Keratinocyte (primary cell): Measurements from ENCODE around the gene ASB12. TPM values are rescaled to one million over a fixed set of nuclear protein-coding genes. Genes with fewer than 3 reads are reported as not detected.

Experiments
- DNase-seq: peaks from one replicate; pipeline ENCODE4 v3.0.0-alpha.2; 2011; ENCODE audit warnings: low read depth, missing footprints, low spot score
- FAIRE-seq: peaks from 2 replicates; lab custom pipeline; 2011; peaks lifted over from hg19 to GRCh38; lab: Jason Lieb, UNC
- H2AFZ ChIP-seq: 2 replicates; pipeline ENCODE4 v1.6.0; 2012; ENCODE audit warnings: low read length, control low read depth, inconsistent platforms; ENCODE audit not compliant: control insufficient read depth
- H3K27ac ChIP-seq: 2 replicates; pipeline ENCODE4 v1.5.1; 2011; ENCODE audit warnings: low read length; ENCODE audit not compliant: control insufficient read depth, insufficient read depth
- H3K27me3 ChIP-seq: 3 replicates; pipeline ENCODE4 v1.6.0; 2011; ENCODE audit warnings: low read length; ENCODE audit not compliant: control insufficient read depth, insufficient read depth; ENCODE audit errors: extremely low read depth
- H3K36me3 ChIP-seq, 2 experiments: 2 replicates in 1 of 2; 3 replicates in 1 of 2; pipeline ENCODE4 v1.5.1; 2011; ENCODE audit warnings: low read length in 2 of 2, mild to moderate bottlenecking in 1 of 2; ENCODE audit not compliant: control insufficient read depth in 2 of 2, insufficient read depth in 2 of 2; ENCODE audit errors: extremely low read depth in 1 of 2
- H3K4me1 ChIP-seq: 3 replicates; pipeline ENCODE4 v1.5.1; 2011; ENCODE audit warnings: low read length; ENCODE audit not compliant: control insufficient read depth, insufficient read depth; ENCODE audit errors: extremely low read depth
- H3K4me2 ChIP-seq: 3 replicates; pipeline ENCODE4 v1.6.0; 2011; ENCODE audit warnings: low read depth, low read length; ENCODE audit not compliant: control insufficient read depth, insufficient read depth; ENCODE audit errors: extremely low read depth
- H3K4me3 ChIP-seq, 3 experiments: fragments of 200-600 bp in 1 of 3; sonication (generic) in 1 of 3; 2 replicates in 2 of 3; 3 replicates in 1 of 3; pipeline ENCODE4 v1.5.1; 2011 to 2016; ENCODE audit warnings: low read length in 3 of 3, mild to moderate bottlenecking in 3 of 3, control low read depth in 2 of 3, inconsistent platforms in 1 of 3, low read depth in 1 of 3, mixed read lengths in 1 of 3, mixed run types in 1 of 3, moderate library complexity in 1 of 3; ENCODE audit not compliant: control insufficient read depth in 2 of 3, insufficient read depth in 2 of 3; ENCODE audit errors: extremely low read depth in 1 of 3
- H3K79me2 ChIP-seq: 2 replicates; pipeline ENCODE4 v1.6.0; 2012; ENCODE audit warnings: low read length; ENCODE audit not compliant: control insufficient read depth, insufficient read depth
- H3K9ac ChIP-seq: 3 replicates; pipeline ENCODE4 v1.6.0; 2011; ENCODE audit warnings: low read length; ENCODE audit not compliant: control insufficient read depth, insufficient read depth; ENCODE audit errors: extremely low read depth
- H3K9me1 ChIP-seq: 3 replicates; pipeline ENCODE4 v1.6.0; 2011; ENCODE audit warnings: low read length; ENCODE audit not compliant: control insufficient read depth, insufficient read depth; ENCODE audit errors: extremely low read depth
- H3K9me3 ChIP-seq: 2 replicates; pipeline ENCODE4 v1.5.1; 2012; ENCODE audit warnings: low read depth, low read length; ENCODE audit not compliant: control insufficient read depth
- H4K20me1 ChIP-seq: 3 replicates; pipeline ENCODE4 v1.6.0; 2011; ENCODE audit warnings: low read length; ENCODE audit not compliant: control insufficient read depth, insufficient read depth; ENCODE audit errors: extremely low read depth
- EZH2 ChIP-seq: IDR thresholded peaks from one replicate; pipeline ENCODE4 v1.6.1; 2012; ENCODE audit warnings: inconsistent platforms, mild to moderate bottlenecking, low read length, moderate library complexity
- dilution Hi-C: fragments of 300-500 bp; cut with MboI; formaldehyde crosslinking; loops from one replicate; pipeline ENCODE4 v1.7.0; 2020; ENCODE audit warnings: low sequenced_read_pairs; ENCODE audit not compliant: extremely low pct_ligation_motif_present
- polyA plus RNA-seq, 5 experiments: library from polyadenylated mRNA; depleted of rRNA in 3 of 5; stranded (reverse) in 3 of 5; stranded (forward) in 1 of 5; unstranded in 1 of 5; fragments of >200 nt; gene quantifications; 1 replicate in 1 of 5; 2 replicates in 3 of 5; 3 replicates in 1 of 5; pipeline versions ENCODE4 v1.2.1 to v1.2.3, GENCODE V29; 2011 to 2012; ENCODE audit warnings: missing spikeins in 2 of 5, low read depth in 1 of 5, low replicate concordance in 1 of 5
- TF ChIP-seq, protein P1 (sequence below), 3 experiments: IDR thresholded peaks in 1 of 3; conservative IDR thresholded peaks in 1 of 3; optimal IDR thresholded peaks in 1 of 3; 2 replicates in 2 of 3; 3 replicates in 1 of 3; pipeline versions ENCODE3 to v1.5.1; 2011; ENCODE audit warnings: low read length in 3 of 3, mild to moderate bottlenecking in 3 of 3, moderate library complexity in 2 of 3, control low read depth in 1 of 3, inconsistent platforms in 1 of 3; ENCODE audit not compliant: insufficient read depth in 2 of 3; ENCODE audit errors: extremely low read depth in 1 of 3

The ASB12 gene
- polyA plus RNA-seq, 1 donor (not counting 4 experiments of a cell fraction or from before 2014, with no cell fraction given) = not detected

DNA sequence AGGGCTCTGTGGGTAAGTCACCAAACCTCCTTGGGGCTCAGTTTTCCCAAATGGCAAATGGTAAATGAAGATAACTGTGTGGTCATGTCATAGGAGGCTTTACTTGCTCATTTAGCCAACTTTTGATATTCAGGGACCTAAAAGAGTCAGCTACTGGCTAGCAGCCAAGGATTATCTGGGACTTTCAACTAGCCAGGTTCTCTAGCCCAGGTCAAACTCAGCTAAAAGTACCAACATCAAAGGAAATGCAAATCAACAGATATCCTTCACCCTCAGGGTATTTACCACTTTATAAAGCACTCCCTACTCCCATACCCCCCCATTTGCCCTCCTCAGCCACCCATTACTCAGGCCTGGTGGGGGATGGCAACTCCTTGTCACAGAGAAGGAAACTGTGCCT lies 32.4 kb downstream of the ASB12 start:
- no peaks in the 10 kb centered on the region for H3K36me3 ChIP-seq
- no peak overlapping the region for H3K4me3 ChIP-seq
- no peak for DNase-seq
- no peaks in the 10 kb centered on the region for H3K9me3 ChIP-seq
- no peaks in the 10 kb centered on the region for H3K27me3 ChIP-seq
- no peak overlapping the region for H3K27ac ChIP-seq
- H3K4me1 ChIP-seq = no peaks in the 10 kb centered on the region
- TF ChIP-seq EZH2 = no peak
- TF ChIP-seq, protein P1, sequence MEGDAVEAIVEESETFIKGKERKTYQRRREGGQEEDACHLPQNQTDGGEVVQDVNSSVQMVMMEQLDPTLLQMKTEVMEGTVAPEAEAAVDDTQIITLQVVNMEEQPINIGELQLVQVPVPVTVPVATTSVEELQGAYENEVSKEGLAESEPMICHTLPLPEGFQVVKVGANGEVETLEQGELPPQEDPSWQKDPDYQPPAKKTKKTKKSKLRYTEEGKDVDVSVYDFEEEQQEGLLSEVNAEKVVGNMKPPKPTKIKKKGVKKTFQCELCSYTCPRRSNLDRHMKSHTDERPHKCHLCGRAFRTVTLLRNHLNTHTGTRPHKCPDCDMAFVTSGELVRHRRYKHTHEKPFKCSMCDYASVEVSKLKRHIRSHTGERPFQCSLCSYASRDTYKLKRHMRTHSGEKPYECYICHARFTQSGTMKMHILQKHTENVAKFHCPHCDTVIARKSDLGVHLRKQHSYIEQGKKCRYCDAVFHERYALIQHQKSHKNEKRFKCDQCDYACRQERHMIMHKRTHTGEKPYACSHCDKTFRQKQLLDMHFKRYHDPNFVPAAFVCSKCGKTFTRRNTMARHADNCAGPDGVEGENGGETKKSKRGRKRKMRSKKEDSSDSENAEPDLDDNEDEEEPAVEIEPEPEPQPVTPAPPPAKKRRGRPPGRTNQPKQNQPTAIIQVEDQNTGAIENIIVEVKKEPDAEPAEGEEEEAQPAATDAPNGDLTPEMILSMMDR (optimal IDR thresholded peaks at IDR 0.05 in 1 of 3, IDR thresholded peaks at IDR 0.05 in 1 of 3, conservative IDR thresholded peaks at IDR 0.05 in 1 of 3; ENCODE audit: extremely low read depth in 1 of 3, insufficient read depth in 2 of 3, low read length in 3 of 3) = no peak
- dilution Hi-C loops = no loop called here
- H3K9ac ChIP-seq = no peak overlapping the region
- FAIRE-seq = no peak
- no peaks in the 10 kb centered on the region for H3K79me2 ChIP-seq
- H3K4me2 ChIP-seq = no peak overlapping the region
- H4K20me1 ChIP-seq = no peaks in the 10 kb centered on the region
- H3K9me1 ChIP-seq = no peaks in the 10 kb centered on the region
- H2AFZ ChIP-seq = no peak overlapping the region

DNA sequence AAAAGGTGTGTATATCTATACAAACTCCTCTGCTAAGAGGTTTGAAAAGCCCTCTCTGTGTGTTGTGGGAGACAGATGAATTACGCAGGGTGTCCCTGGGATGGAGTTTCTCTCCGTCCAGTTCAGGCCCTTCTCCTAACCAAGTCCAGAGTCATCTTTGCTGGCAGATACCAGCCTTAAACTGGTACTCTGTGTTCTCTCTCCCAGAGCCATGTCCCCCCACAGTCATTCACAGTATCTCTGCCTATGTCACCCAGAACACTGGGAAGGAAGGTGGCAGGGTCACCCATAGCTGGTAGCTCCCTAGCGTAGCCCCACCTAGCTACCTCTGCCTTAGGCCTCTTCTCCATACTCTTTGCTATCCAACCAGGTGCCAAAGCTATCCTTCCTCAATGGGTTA lies 33.8 kb downstream of the ASB12 start:
- no peaks in the 10 kb centered on the region for H3K9me3 ChIP-seq
- no peak for FAIRE-seq
- no peaks in the 10 kb centered on the region for H3K9me1 ChIP-seq
- dilution Hi-C loops = no loop called here
- no peaks in the 10 kb centered on the region for H3K79me2 ChIP-seq
- no peak for TF ChIP-seq EZH2
- TF ChIP-seq, protein P1 (optimal IDR thresholded peaks at IDR 0.05 in 1 of 3, IDR thresholded peaks at IDR 0.05 in 1 of 3, conservative IDR thresholded peaks at IDR 0.05 in 1 of 3; ENCODE audit: extremely low read depth in 1 of 3, insufficient read depth in 2 of 3, low read length in 3 of 3) = no peak
- no peak overlapping the region for H2AFZ ChIP-seq
- no peak for DNase-seq
- no peaks in the 10 kb centered on the region for H3K27me3 ChIP-seq
- no peaks in the 10 kb centered on the region for H3K4me1 ChIP-seq
- H3K27ac ChIP-seq = no peak overlapping the region
- no peak overlapping the region for H3K9ac ChIP-seq
- no peak overlapping the region for H3K4me3 ChIP-seq
- no peaks in the 10 kb centered on the region for H4K20me1 ChIP-seq
- peaks cover 0 to 1% of the 10 kb centered on the region in 2 experiments for H3K36me3 ChIP-seq
- no peak overlapping the region for H3K4me2 ChIP-seq
